B cell (primary cell): ENCODE data around the gene MAPK8. TPM values are rescaled to one million over a fixed set of nuclear protein-coding genes. Genes with fewer than 3 reads are reported as not detected.

Experiments
- ATAC-seq: fragments of 200-7000 bp; cut with Tn5 transposase; one replicate; pipeline ENCODE4 v1.10.0; 2021; ENCODE audit warnings: low read depth, mild to moderate bottlenecking, moderate number of reproducible peaks, moderate library complexity
- CTCF ChIA-PET: fragments of 350-600 bp; sonication (Branson Sonifier 250); formaldehyde crosslinking; loops from one replicate; lab custom pipeline; 2021; ENCODE audit warnings: antibody characterized with exemption, inconsistent platforms; lab: Charles Lee
- POLR2A ChIA-PET: fragments of 350-600 bp; sonication (Branson Sonifier 250); formaldehyde crosslinking; loops from one replicate; lab custom pipeline; 2021; ENCODE audit warnings: antibody characterized with exemption; lab: Charles Lee
- DNase-seq: peaks from one replicate; pipeline ENCODE4 v3.0.0; 2013
- H2AFZ ChIP-seq: 2 replicates; pipeline ENCODE4 v1.6.1; 2012; ENCODE audit warnings: mild to moderate bottlenecking, low read depth, low read length; ENCODE audit not compliant: insufficient read depth, poor library complexity, severe bottlenecking
- H3K27ac ChIP-seq, 2 donors: 1 replicate in 1 of 2; 2 replicates in 1 of 2; pipeline ENCODE4 v1.5.1; 2012 to 2013; ENCODE audit warnings: low read length in 2 of 2, mild to moderate bottlenecking in 2 of 2, moderate library complexity in 1 of 2
- H3K27me3 ChIP-seq, 4 experiments: fragments of 200-600 bp in 1 of 4; sonication (generic) in 1 of 4; replicated peaks in 1 of 4; 1 replicate in 2 of 4; 2 replicates in 2 of 4; pipeline versions ENCODE4 v1.6.1 to v1.7.0; 2013 to 2016; ENCODE audit warnings: low read length in 3 of 4, mild to moderate bottlenecking in 2 of 4, mixed read lengths in 1 of 4, moderate library complexity in 1 of 4; ENCODE audit not compliant: insufficient read depth in 4 of 4, control insufficient read depth in 3 of 4; ENCODE audit errors: control extremely low read depth in 1 of 4
- H3K36me3 ChIP-seq, 2 experiments: replicated peaks in 1 of 2; 1 replicate in 1 of 2; 2 replicates in 1 of 2; pipeline versions ENCODE4 v1.6.1 to v1.7.1; 2013; ENCODE audit warnings: low read length in 1 of 2; ENCODE audit not compliant: insufficient read depth in 2 of 2, control insufficient read depth in 1 of 2; ENCODE audit errors: control extremely low read depth in 1 of 2, extremely low read depth in 1 of 2
- H3K4me1 ChIP-seq, 2 donors: fragments of 200-600 bp in 1 of 2; sonication (generic) in 1 of 2; 1 replicate in 1 of 2; 2 replicates in 1 of 2; pipeline versions ENCODE4 v1.5.1 to v1.6.1; 2013 to 2017; ENCODE audit warnings: low read length in 2 of 2; ENCODE audit not compliant: control insufficient read depth in 2 of 2, insufficient read depth in 2 of 2
- H3K4me2 ChIP-seq: replicated peaks from 2 replicates; pipeline ENCODE3; 2012; ENCODE audit warnings: mild to moderate bottlenecking, low read depth, low read length; ENCODE audit not compliant: poor library complexity, severe bottlenecking
- H3K4me3 ChIP-seq, 5 experiments: fragments of 200-600 bp in 1 of 5; sonication (generic) in 1 of 5; 1 replicate in 3 of 5; 2 replicates in 2 of 5; pipeline versions ENCODE4 v1.5.1 to v1.7.0; 2011 to 2016; ENCODE audit warnings: low read length in 4 of 5, mild to moderate bottlenecking in 4 of 5, low read depth in 2 of 5, control low read depth in 1 of 5, moderate library complexity in 1 of 5; ENCODE audit not compliant: insufficient read depth in 1 of 5; ENCODE audit errors: control extremely low read depth in 1 of 5, extremely low read depth in 1 of 5
- H3K79me2 ChIP-seq: fragments of 200-600 bp; sonication (generic); one replicate; pipeline ENCODE4 v1.6.0; 2016; ENCODE audit warnings: low read length; ENCODE audit not compliant: control insufficient read depth, insufficient read depth
- H3K9ac ChIP-seq: fragments of 200-600 bp; sonication (generic); 2 replicates; pipeline ENCODE4 v1.6.1; 2017; ENCODE audit warnings: mild to moderate bottlenecking, low read length, moderate library complexity
- H3K9me3 ChIP-seq, 3 donors: one replicate each; pipeline versions ENCODE4 v1.6.1 to v1.7.1; 2013; ENCODE audit warnings: low read length in 2 of 3; ENCODE audit not compliant: control insufficient read depth in 2 of 3, insufficient read depth in 1 of 3; ENCODE audit errors: control extremely low read depth in 1 of 3
- H4K20me1 ChIP-seq: 2 replicates; pipeline ENCODE4 v1.6.0; 2012; ENCODE audit warnings: mild to moderate bottlenecking, low read length; ENCODE audit not compliant: insufficient read depth, control insufficient read depth, poor library complexity, severe bottlenecking
- H3K27ac Mint-ChIP-seq: one replicate; pipeline ENCODE4 v1.8.0; 2021; ENCODE audit warnings: mixed read lengths
- H3K27me3 Mint-ChIP-seq: one replicate; pipeline ENCODE4 v1.8.0; 2021; ENCODE audit warnings: mixed read lengths
- H3K4me1 Mint-ChIP-seq: one replicate; pipeline ENCODE4 v1.8.0; 2021; ENCODE audit warnings: mixed read lengths
- H3K4me3 Mint-ChIP-seq: one replicate; pipeline ENCODE4 v1.8.0; 2021; ENCODE audit warnings: mixed read lengths
- H3K9me3 Mint-ChIP-seq: one replicate; pipeline ENCODE4 v1.8.0; 2022; ENCODE audit warnings: mixed read lengths; ENCODE audit not compliant: insufficient read depth
- EZH2 ChIP-seq: IDR thresholded peaks from 2 replicates; pipeline ENCODE4 v1.6.1; 2012; ENCODE audit warnings: borderline replicate concordance, low read depth, mild to moderate bottlenecking, moderate library complexity, low read length; ENCODE audit not compliant: insufficient read depth, poor library complexity, severe bottlenecking
- WGBS: methylation state at CpG from one replicate; pipeline ENCODE4 v1.1.5; 2013; ENCODE audit warnings: missing lambda C conversion rate; ENCODE audit not compliant: insufficient coverage; 5-methylcytosine and 5-hydroxymethylcytosine counted together
- intact Hi-C: fragments of 100-400 bp; cut with micrococcal nuclease; formaldehyde crosslinking; loops from one replicate; pipeline ENCODE4 v1.10.0; 2022
- polyA plus RNA-seq: library from polyadenylated mRNA; depleted of rRNA; stranded (reverse); fragments of >200 nt; gene quantifications from 2 replicates; pipeline ENCODE4 v1.2.3, GENCODE V29; 2012
- total RNA-seq, 2 donors: library from RNA; stranded (reverse); fragments of 120-200 nt in 1 of 2; gene quantifications; 1 replicate in 1 of 2; 2 replicates in 1 of 2; pipeline versions ENCODE4 v1.2.3 to v1.2.4, GENCODE V29; 2013 to 2022
- TF ChIP-seq, protein P1 (sequence below): fragments of 200-600 bp; IDR thresholded peaks from one replicate; pipeline ENCODE4 v1.8.0; 2022; ENCODE audit warnings: antibody characterized with exemption, mild to moderate bottlenecking

The MAPK8 gene
- total and polyA plus RNA-seq, 2 donors (not counting 1 experiment from before 2014, with no cell fraction given): 13.7 to 40.0 TPM

DNA sequence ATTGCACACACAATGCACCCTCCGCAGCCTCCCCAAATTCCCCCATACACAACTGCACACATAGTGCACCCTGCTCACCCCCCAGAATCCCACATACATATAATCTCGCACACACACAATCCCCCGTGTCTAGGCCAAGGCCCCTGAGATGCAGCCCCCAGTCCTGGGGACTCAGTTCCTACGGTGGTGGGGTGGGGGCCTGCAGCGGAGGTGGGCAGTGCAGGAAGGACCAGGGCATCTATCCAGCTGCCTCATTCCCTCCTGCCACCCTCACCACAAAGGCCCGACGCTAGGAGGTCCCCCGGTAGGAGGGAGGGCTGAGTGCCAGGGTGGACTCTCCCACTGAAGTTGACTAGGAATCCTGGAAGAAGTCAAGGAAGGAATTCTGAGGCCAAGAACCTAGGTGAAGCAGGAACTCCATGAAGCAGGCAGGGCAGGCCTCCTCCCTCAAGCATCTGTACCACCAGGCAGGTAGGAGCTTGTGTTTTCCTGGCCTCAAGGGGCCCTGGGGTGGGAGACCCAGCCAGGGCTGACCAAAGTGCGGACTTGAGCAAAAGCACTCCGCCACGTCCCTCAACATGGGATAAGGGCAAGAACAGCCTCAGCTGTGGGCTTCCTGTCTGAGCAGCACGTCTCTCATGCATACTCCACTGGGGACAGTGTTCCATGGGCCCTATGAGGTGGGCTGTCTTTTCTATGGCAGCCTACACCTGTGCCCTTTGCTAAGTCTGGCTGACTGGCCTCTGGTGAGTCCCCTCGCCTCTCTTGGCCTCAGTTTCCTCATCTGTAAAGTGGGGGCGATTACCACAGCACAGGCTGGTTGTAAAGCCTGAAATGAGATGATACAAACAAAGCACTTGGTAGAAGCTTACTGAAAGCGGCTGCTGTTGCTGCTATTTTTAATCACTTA, 145.7 kb downstream of the MAPK8 start:
- Histone ChIP-seq H2AFZ (no peak overlapping the region), H3K27me3 (no peaks in the 10 kb centered on the region), H4K20me1 (no peaks in the 10 kb centered on the region), H3K79me2 (no peaks in the 10 kb centered on the region), H3K27ac (no peak overlapping the region), H3K36me3 (no peaks in the 10 kb centered on the region), H3K9me3 (no peaks in the 10 kb centered on the region), H3K4me2 (no peak overlapping the region), H3K9ac (no peak overlapping the region), H3K4me1 (peaks cover 11 to 14% of the 10 kb centered on the region in 2 donors), H3K4me3 (no peak overlapping the region)
- intact Hi-C loops: no loop called here
- CTCF ChIA-PET: no interaction called here
- Mint-ChIP-seq H3K9me3 (no peaks in the 10 kb centered on the region), H3K27ac (no peak overlapping the region), H3K4me3 (no peak overlapping the region), H3K4me1 (peaks cover 8% of the 10 kb centered on the region), H3K27me3 (peaks cover 5% of the 10 kb centered on the region)
- POLR2A ChIA-PET: no interaction called here
- no peak for DNase-seq
- 72% methylated on average over 8 of the region's 15 CpGs for WGBS
- ATAC-seq: no peak
- TF ChIP-seq, protein P1, sequence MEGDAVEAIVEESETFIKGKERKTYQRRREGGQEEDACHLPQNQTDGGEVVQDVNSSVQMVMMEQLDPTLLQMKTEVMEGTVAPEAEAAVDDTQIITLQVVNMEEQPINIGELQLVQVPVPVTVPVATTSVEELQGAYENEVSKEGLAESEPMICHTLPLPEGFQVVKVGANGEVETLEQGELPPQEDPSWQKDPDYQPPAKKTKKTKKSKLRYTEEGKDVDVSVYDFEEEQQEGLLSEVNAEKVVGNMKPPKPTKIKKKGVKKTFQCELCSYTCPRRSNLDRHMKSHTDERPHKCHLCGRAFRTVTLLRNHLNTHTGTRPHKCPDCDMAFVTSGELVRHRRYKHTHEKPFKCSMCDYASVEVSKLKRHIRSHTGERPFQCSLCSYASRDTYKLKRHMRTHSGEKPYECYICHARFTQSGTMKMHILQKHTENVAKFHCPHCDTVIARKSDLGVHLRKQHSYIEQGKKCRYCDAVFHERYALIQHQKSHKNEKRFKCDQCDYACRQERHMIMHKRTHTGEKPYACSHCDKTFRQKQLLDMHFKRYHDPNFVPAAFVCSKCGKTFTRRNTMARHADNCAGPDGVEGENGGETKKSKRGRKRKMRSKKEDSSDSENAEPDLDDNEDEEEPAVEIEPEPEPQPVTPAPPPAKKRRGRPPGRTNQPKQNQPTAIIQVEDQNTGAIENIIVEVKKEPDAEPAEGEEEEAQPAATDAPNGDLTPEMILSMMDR: no peak
- TF ChIP-seq EZH2: no peak

DNA sequence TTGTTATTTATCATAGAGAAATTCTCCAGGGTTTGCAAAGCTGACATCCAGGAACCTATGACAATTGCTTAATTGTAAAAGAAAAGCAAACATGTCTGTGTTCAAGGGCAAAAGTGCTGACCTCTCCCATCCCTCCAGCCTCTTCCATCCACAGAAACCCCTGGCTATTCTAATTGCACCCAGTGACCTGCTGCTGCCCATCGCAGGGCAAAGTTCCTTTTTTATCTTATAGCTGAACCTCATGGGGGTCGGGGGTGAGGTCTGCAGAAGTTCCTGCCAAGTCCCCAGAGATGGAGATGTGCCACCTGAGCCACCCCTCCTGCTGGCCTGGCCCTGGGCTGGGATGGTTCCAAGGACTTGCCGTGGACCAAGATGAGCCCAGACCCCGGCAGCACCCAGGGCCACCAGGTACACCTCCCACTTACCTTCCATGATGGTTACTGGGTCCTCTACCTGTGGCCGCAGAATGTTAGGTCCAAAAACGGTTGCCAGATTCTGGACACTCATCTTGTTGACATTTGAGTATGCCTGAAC, 146.5 kb downstream of the MAPK8 start:
- Mint-ChIP-seq H3K27me3 (no peaks in the 10 kb centered on the region), H3K4me1 (peaks cover 9% of the 10 kb centered on the region), H3K9me3 (no peaks in the 10 kb centered on the region), H3K4me3 (no peak overlapping the region), H3K27ac (no peak overlapping the region)
- TF ChIP-seq, protein P1: no peak
- TF ChIP-seq EZH2: no peak
- WGBS: 77% methylated on average over 5 of the region's 6 CpGs
- Histone ChIP-seq H3K36me3 (no peaks in the 10 kb centered on the region), H3K9me3 (no peaks in the 10 kb centered on the region), H4K20me1 (no peaks in the 10 kb centered on the region), H2AFZ (no peak overlapping the region), H3K9ac (no peak overlapping the region), H3K4me2 (no peak overlapping the region), H3K27ac (no peak overlapping the region), H3K27me3 (peaks cover 0 to 3% (median 0%) of the 10 kb centered on the region in 4 experiments), H3K4me1 (peaks cover 13 to 17% of the 10 kb centered on the region in 2 donors), H3K79me2 (no peaks in the 10 kb centered on the region), H3K4me3 (no peak overlapping the region)
- intact Hi-C loops: no loop called here
- ATAC-seq (no peak), DNase-seq (no peak)
- POLR2A ChIA-PET: no interaction called here
- CTCF ChIA-PET: no interaction called here
